ENCODE data around the gene ZNF205. TPM values are rescaled to one million over a fixed set of nuclear protein-coding genes. Genes with fewer than 3 reads are reported as not detected.

ZNF205 gene
- total and polyA plus RNA-seq, 2 of the 13 experiments (the other 11 are each of a cell fraction or from before 2014, with no cell fraction given), result 5.8 to 10.2 TPM

GRCh38 chr16:3157229-3158025 is 45.0 kb downstream of the ZNF205 start (continued):
- TF ChIP-seq ZC3H13 (CRISPR knock-in tag; IDR thresholded peaks at IDR 0.05), result peak; percentile 84; the same call in 1 of the 2 replicates
- TF ChIP-seq ZBTB25 (CRISPR knock-in tag; IDR thresholded peaks at IDR 0.05), result peak; percentile 72
- TF ChIP-seq MTA1 (CRISPR knock-in tag; IDR thresholded peaks at IDR 0.05; ENCODE audit: borderline replicate concordance), result peak; percentile 59; the same call in 1 of the 2 replicates
- 0 out of 2 replicates have a peak, but pooled peaks have one; percentile 52 for TF ChIP-seq ZMYM2 (CRISPR knock-in tag; IDR thresholded peaks at IDR 0.05)
- no peak for TF ChIP-seq NFE2 (CRISPR knock-in tag; IDR thresholded peaks at IDR 0.05)
- TF ChIP-seq SKI (IDR thresholded peaks at IDR 0.05; ENCODE audit: partially characterized antibody), result peak; percentile 17
- 0 out of 2 replicates have a peak, but pooled peaks have one; percentile 54 for TF ChIP-seq ATF2 (CRISPR knock-in tag; IDR thresholded peaks at IDR 0.05)
- TF ChIP-seq PCBP2 (optimal IDR thresholded peaks at IDR 0.05; ENCODE audit: low read depth, low read length, poor library complexity, severe bottlenecking), result no peak
- TF ChIP-seq TFAP4 (IDR thresholded peaks at IDR 0.05; ENCODE audit: borderline replicate concordance, low read depth), result no peak
- no peak for TF ChIP-seq CENPT (CRISPR knock-in tag; IDR thresholded peaks at IDR 0.05; ENCODE audit: low read depth)
- TF ChIP-seq ONECUT2 (CRISPR knock-in tag; IDR thresholded peaks at IDR 0.05), result no peak
- TF ChIP-seq MYPOP (CRISPR knock-in tag; IDR thresholded peaks at IDR 0.05), result peak; percentile 80; the same call in 1 of the 2 replicates
- TF ChIP-seq PRDM15 (CRISPR knock-in tag; IDR thresholded peaks at IDR 0.05), result peak; percentile 84
- no peak for TF ChIP-seq ZNF691 (CRISPR knock-in tag; IDR thresholded peaks at IDR 0.05; ENCODE audit: borderline replicate concordance, low read depth)
- no peak for TF ChIP-seq TIGD3 (CRISPR knock-in tag; IDR thresholded peaks at IDR 0.05; ENCODE audit: borderline replicate concordance)

All from HepG2 (cell line).